Measurements from ENCODE around the gene STK38.

DNA sequence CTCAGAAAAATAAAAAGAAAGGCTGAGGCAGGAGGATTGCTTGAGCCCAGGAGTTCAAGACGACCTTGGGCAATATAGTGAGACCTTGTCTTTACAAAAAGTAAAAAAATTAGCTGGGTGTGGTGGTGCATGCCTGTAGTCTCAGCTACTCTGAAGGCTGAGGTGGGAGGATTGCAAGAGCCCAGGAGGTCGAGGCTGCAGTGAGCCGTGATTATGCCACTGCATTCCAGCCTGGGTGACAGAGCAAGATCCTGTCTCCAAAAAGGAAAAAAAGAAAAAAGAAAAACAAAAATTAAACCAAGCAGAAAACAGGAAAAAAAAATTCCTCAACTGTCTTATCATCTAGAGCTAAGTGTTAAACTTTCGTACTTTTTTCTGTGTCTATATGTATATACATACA lies 34.4 kb upstream of the STK38 start:
- TF ChIP-seq, protein P1, sequence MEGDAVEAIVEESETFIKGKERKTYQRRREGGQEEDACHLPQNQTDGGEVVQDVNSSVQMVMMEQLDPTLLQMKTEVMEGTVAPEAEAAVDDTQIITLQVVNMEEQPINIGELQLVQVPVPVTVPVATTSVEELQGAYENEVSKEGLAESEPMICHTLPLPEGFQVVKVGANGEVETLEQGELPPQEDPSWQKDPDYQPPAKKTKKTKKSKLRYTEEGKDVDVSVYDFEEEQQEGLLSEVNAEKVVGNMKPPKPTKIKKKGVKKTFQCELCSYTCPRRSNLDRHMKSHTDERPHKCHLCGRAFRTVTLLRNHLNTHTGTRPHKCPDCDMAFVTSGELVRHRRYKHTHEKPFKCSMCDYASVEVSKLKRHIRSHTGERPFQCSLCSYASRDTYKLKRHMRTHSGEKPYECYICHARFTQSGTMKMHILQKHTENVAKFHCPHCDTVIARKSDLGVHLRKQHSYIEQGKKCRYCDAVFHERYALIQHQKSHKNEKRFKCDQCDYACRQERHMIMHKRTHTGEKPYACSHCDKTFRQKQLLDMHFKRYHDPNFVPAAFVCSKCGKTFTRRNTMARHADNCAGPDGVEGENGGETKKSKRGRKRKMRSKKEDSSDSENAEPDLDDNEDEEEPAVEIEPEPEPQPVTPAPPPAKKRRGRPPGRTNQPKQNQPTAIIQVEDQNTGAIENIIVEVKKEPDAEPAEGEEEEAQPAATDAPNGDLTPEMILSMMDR (IDR thresholded peaks at IDR 0.05; ENCODE audit: low read depth, low read length, missing input control): no peak
- TF ChIP-seq, protein P2, sequence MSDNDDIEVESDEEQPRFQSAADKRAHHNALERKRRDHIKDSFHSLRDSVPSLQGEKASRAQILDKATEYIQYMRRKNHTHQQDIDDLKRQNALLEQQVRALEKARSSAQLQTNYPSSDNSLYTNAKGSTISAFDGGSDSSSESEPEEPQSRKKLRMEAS (IDR thresholded peaks at IDR 0.05): no peak
- no peak for TF ChIP-seq TAF1 (conservative IDR thresholded peaks at IDR 0.05)
- no peak for TF ChIP-seq GABPA (IDR thresholded peaks at IDR 0.05 in 1 of 2, conservative IDR thresholded peaks at IDR 0.05 in 1 of 2)
- TF ChIP-seq, protein P3, sequence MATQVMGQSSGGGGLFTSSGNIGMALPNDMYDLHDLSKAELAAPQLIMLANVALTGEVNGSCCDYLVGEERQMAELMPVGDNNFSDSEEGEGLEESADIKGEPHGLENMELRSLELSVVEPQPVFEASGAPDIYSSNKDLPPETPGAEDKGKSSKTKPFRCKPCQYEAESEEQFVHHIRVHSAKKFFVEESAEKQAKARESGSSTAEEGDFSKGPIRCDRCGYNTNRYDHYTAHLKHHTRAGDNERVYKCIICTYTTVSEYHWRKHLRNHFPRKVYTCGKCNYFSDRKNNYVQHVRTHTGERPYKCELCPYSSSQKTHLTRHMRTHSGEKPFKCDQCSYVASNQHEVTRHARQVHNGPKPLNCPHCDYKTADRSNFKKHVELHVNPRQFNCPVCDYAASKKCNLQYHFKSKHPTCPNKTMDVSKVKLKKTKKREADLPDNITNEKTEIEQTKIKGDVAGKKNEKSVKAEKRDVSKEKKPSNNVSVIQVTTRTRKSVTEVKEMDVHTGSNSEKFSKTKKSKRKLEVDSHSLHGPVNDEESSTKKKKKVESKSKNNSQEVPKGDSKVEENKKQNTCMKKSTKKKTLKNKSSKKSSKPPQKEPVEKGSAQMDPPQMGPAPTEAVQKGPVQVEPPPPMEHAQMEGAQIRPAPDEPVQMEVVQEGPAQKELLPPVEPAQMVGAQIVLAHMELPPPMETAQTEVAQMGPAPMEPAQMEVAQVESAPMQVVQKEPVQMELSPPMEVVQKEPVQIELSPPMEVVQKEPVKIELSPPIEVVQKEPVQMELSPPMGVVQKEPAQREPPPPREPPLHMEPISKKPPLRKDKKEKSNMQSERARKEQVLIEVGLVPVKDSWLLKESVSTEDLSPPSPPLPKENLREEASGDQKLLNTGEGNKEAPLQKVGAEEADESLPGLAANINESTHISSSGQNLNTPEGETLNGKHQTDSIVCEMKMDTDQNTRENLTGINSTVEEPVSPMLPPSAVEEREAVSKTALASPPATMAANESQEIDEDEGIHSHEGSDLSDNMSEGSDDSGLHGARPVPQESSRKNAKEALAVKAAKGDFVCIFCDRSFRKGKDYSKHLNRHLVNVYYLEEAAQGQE (IDR thresholded peaks at IDR 0.05): no peak
- TF ChIP-seq JUND (IDR thresholded peaks at IDR 0.05): no peak
- no peak for TF ChIP-seq RAD21 (IDR thresholded peaks at IDR 0.05)
- TF ChIP-seq, protein P4, sequence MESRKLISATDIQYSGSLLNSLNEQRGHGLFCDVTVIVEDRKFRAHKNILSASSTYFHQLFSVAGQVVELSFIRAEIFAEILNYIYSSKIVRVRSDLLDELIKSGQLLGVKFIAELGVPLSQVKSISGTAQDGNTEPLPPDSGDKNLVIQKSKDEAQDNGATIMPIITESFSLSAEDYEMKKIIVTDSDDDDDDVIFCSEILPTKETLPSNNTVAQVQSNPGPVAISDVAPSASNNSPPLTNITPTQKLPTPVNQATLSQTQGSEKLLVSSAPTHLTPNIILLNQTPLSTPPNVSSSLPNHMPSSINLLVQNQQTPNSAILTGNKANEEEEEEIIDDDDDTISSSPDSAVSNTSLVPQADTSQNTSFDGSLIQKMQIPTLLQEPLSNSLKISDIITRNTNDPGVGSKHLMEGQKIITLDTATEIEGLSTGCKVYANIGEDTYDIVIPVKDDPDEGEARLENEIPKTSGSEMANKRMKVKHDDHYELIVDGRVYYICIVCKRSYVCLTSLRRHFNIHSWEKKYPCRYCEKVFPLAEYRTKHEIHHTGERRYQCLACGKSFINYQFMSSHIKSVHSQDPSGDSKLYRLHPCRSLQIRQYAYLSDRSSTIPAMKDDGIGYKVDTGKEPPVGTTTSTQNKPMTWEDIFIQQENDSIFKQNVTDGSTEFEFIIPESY (IDR thresholded peaks at IDR 0.05): no peak
- TF ChIP-seq YY1 (IDR thresholded peaks at IDR 0.05): no peak
- TF ChIP-seq HNF4A (conservative IDR thresholded peaks at IDR 0.05): no peak

Data from liver (tissue), 3 donors.